Activated CD4-positive, alpha-beta T cell treated with anti-CD3 and anti-CD28 coated beads for 4 hours (primary cell): Measurements from ENCODE around the gene CTNNA3.

Experiments used
- DNase-seq, 2 donors: peaks; one replicate each; pipeline ENCODE4 v3.0.0-alpha.2; 2020

Gene CTNNA3

GRCh38 chr10:66842371-66842770, 853.6 kb downstream of the CTNNA3 start:
- no peak for DNase-seq

- no peak for DNase-seq
Measured at GRCh38 chr10:66838656-66839055, 857.3 kb downstream of the CTNNA3 start.

GRCh38 chr10:66837990-66838389, 858.0 kb downstream of the CTNNA3 start:
- DNase-seq = no peak

- DNase-seq = no peak
Measured at GRCh38 chr10:66837335-66837734, 858.7 kb downstream of the CTNNA3 start.

GRCh38 chr10:66836771-66837170, 859.2 kb downstream of the CTNNA3 start:
- DNase-seq = no peak

GRCh38 chr10:66836057-66836456, 859.9 kb downstream of the CTNNA3 start:
- no peak for DNase-seq

- no peak for DNase-seq
Measured at GRCh38 chr10:66835400-66835799, 860.6 kb downstream of the CTNNA3 start.

- DNase-seq = no peak
Measured at GRCh38 chr10:66834802-66835201, 861.2 kb downstream of the CTNNA3 start.

- no peak for DNase-seq
Measured at GRCh38 chr10:66833861-66834260, 862.1 kb downstream of the CTNNA3 start.

- DNase-seq = no peak
Measured at GRCh38 chr10:66832781-66833422, 863.1 kb downstream of the CTNNA3 start.

- DNase-seq = no peak
Measured at GRCh38 chr10:66828957-66829356, 867.0 kb downstream of the CTNNA3 start.

GRCh38 chr10:66827353-66827752, 868.6 kb downstream of the CTNNA3 start:
- no peak for DNase-seq

GRCh38 chr10:66823301-66823700, 872.7 kb downstream of the CTNNA3 start:
- no peak for DNase-seq

- DNase-seq = no peak
Measured at GRCh38 chr10:66822801-66823200, 873.2 kb downstream of the CTNNA3 start.

GRCh38 chr10:66819691-66820090, 876.3 kb downstream of the CTNNA3 start:
- DNase-seq = no peak

- no peak for DNase-seq
Measured at GRCh38 chr10:66813122-66813521, 882.9 kb downstream of the CTNNA3 start.

GRCh38 chr10:66811211-66811610, 884.8 kb downstream of the CTNNA3 start:
- DNase-seq = no peak

GRCh38 chr10:66809402-66809801, 886.6 kb downstream of the CTNNA3 start:
- DNase-seq = no peak

GRCh38 chr10:66805612-66806011, 890.4 kb downstream of the CTNNA3 start:
- no peak for DNase-seq

GRCh38 chr10:66804962-66805361, 891.0 kb downstream of the CTNNA3 start:
- no peak for DNase-seq

- no peak for DNase-seq
Measured at GRCh38 chr10:66803174-66803573, 892.8 kb downstream of the CTNNA3 start.

GRCh38 chr10:66799474-66799873, 896.5 kb downstream of the CTNNA3 start:
- DNase-seq = no peak

GRCh38 chr10:66795866-66796265, 900.1 kb downstream of the CTNNA3 start:
- DNase-seq = no peak

GRCh38 chr10:66792441-66792840, 903.6 kb downstream of the CTNNA3 start:
- DNase-seq = no peak

- no peak for DNase-seq
Measured at GRCh38 chr10:66788178-66788987, 907.6 kb downstream of the CTNNA3 start.
